ENCODE measurements around the gene ETV6.

- TF ChIP-seq CTCF (IDR thresholded peaks at IDR 0.05) (no peak), POLR2AphosphoS5 (IDR thresholded peaks at IDR 0.05; ENCODE audit: insufficient read depth in 1 of 2, low read depth in 1 of 2) (no peak), POLR2A (IDR thresholded peaks at IDR 0.05) (no peak)
Observed at GRCh38 chr12:11891754-11892386, 242.4 kb downstream of the ETV6 start.

All from vagina (tissue), 2 donors.